Stimulated activated CD8-positive, alpha-beta memory T cell treated with anti-CD3 and anti-CD28 coated beads, Interleukin-15, amount 100 ng/mL, for 48 hours (primary cell): ENCODE results near the gene ZNF837.
"Not testable (repeated sequence)": the region's sequence is repeated elsewhere in the genome, so short reads cannot be mapped to it uniquely, and the experiment has no call there.

Experiments
- DNase-seq, 2 donors: peaks; one replicate each; pipeline ENCODE4 v3.0.0-alpha.2; 2020; ENCODE audit warnings: low read depth in 2 of 2

ZNF837 gene

DNA sequence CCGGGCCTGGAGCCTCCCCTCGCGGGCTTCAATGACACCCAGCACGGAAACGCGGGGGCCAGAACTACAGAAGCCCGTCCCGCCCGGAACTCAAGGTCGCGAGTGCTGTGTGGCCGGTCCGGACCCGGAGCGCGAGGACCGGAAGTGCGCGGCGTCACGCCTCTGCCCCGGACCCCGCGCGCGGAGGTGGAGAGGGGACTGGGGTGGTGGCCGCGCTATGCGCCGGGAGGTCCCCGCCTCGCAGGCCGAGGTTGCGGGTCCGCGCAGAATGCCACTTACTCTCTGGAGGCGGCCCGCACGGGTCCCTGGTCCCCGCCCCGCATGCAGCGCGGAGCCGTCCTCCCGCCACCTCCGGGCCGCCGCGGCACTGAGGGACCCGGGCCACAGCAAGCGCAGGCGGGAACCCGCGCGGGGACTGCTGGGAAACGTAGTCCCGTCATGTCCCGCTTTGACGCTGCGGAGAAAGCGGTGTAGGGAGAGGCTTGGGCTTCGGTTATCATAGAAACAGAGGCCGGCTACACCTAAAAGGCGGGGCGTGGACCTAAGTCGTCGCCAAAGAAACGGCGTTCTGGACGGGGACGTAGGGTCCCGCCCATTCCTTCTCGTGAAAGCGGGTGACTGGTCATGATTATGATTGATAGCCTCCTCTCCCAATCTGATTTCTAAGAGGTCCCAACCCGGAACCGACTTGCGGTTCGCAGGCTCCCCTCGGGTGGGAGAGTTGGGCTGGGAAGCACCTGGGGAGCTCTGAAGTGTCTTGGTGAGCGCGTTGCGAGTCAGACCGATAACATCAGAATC, at the start of gene ZNF837:
ZNF837 (minus strand) TSS at position 369 of the 798 bp plus-strand sequence. CDS start 11,698 bp downstream, outside the sequence.
- DNase-seq, result peak; percentile 97 to 98

DNA sequence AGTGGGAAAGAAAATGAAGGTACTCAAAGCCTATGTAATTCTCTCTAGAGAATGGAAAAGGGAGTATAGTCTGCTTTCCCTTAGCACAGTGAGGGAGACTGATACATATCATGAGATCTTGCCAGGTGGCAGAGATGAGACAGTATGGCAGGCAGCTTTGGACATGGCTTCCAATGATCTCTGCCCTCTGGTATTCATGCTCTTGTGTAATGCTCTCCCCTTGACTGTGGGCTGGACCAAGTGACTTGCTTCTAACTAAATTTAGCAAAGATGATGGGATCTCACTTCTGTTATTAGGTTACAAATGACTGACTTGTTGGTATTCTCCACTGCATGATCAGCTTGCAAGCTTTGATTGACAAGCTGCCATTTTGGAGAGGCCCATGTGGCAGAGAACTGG, 48.9 kb upstream of the ZNF837 start:
- DNase-seq, result no peak

DNA sequence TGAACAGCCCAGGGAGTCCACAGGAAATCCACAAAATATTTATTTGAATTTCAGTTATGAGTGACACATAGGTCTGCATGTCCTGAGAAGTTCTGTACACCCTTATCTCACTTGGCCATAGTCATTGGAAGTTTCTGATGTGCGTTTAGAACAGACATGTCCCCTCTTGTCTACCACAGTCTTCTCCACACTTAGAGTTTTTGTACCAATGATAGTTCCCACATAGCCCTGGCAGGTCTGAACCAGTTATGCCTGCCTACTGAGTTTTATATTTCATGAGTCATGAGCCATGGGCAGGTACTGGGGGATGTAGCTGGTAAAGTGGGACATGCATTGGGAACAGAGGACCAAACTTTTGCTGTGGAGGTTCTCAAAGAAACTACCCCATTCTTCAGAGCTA, 47.8 kb upstream of the ZNF837 start:
- DNase-seq, result no peak

DNA sequence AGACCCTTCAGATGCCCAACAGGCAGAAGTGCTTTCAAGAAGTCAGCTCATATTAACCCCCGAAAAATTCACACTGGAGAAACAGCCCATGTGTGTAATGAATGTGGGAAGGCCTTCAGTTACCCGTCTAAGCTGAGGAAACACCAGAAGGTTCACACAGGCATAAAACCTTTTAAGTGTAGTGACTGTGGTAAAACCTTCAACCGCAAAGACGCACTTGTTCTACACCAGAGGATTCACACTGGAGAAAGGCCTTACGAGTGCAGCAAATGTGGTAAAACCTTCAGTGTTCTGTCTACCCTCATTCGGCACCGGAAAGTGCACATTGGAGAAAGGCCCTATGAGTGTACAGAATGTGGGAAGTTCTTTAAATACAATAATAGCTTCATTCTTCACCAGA, 36.2 kb upstream of the ZNF837 start:
- no peak for DNase-seq

DNA sequence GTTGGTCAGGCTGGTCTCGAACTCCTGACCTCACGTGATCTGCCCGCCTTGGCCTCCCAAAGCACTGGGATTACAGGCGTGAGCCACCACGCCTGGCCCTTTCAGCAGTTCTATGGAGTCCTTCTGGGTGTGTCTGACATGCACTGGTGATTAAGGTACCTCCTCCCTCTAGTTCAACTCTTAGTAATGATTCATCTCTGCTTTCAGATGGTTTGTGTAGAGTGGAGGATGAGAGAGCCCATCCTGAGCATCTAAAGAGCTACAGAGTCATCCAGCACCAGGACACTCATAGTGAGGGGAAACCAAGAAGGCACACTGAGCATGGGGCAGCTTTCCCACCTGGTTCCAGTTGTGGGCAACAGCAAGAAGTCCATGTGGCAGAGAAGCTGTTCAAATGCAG, 35.8 kb upstream of the ZNF837 start:
- no peak for DNase-seq

DNA sequence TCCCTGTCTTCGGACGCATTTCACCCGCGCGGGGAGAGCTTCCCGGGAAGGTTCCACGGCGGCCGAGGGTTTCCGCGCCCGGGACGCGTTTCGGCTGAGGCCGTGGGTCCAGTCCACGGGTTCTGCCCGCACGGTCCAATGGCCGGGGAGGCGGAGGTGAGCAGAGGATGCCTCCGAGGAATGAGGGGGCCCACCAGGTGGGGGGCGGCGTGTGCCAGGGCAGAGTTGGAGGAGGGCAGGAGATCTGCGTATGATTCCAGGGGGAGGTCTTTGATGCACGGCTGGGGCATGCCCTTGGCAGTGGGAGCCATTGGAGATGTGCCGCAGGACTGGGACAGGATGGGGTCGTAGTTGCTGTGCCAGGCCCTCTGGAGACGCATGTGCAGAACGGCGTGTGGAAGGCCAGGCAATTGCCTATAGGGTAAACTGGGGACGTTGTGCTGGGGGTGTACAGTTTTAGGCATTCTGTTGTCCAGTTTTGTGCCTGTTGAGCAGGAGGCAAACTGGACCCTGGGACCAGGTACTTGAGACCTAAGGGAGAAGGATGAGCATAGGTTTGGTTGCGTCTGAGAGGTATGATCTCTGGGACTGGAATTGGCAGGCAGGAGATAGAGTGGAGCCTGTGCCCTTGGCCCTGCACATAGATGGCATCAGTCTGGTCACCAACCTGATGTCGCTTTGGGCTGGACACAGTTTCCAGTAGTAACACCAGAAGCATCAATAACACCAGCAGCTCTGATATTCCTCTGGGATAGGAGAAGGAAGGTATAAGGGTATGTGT, 28.4 kb upstream of the ZNF837 start:
- DNase-seq, result no peak

DNA sequence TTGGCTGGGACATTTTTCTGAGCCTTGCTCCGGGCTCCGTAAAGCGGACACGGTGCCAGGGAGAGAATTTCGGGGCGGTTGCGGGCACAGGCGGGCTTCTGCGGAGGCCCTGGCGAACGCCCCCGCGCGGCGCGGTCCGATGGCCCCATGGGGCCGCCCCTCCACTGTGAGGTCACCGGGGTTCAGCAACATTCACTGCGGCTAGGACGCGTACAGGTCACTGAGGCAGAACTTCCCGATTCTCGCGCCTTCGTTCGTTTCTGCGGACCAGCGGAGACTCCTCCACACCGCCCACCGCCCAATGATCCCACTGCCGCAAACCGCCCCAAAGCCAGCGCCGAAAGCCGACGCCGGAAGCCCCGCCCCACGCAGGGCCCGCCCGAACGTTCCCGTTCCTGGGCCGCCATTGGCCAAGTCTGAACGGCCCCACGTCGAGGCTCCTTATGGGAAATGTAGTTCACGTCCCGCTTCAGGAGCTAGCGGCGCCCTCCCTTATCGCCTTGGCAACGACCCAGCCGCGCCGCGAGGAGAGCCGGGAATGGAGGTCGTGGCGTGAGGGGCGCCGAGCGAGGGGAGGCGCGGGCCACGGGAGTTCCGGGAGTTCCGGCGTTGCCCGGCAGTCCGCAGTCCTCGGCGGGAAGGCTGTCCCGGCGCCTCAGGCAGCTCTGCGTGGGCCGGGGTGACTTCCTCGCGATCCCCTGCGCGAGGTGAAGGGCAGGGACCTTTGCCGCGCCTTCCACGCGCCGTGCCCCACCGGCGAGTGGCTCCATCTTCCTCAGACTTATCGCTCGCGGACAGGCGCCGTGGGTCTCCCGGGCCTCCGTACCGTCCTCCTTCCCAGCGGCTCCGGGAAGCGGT, 27.6 kb upstream of the ZNF837 start, which contains the start of gene ZNF584:
ZNF584 (plus strand) TSS at position 498 of the 858 bp plus-strand sequence. CDS start 499 bp downstream, outside the sequence.
- DNase-seq, result peak; percentile 94 to 95

DNA sequence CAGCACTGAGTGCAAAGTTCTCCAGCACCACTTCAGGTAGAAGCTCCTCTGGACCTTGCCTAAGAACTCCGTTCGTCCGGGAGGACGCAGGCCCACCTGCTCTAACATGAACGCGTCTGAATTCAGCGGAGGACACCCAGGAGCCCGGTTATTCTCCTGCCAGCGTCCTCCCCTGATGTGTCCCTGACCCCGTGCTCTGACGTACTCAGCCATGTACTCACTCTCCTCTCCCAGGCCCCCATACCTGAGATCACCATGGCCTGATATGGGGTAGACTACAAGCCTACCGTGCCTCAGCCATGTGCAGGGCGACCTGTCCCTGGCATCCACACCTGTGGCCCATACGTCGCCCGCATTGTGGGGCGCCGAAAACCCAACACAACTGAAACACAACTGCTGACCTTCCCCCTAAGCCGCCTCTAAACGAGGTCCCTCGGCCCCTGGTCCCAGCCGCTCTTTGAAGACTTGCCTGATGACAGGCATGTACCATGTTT, 26.9 kb upstream of the ZNF837 start:
- DNase-seq, result no peak

DNA sequence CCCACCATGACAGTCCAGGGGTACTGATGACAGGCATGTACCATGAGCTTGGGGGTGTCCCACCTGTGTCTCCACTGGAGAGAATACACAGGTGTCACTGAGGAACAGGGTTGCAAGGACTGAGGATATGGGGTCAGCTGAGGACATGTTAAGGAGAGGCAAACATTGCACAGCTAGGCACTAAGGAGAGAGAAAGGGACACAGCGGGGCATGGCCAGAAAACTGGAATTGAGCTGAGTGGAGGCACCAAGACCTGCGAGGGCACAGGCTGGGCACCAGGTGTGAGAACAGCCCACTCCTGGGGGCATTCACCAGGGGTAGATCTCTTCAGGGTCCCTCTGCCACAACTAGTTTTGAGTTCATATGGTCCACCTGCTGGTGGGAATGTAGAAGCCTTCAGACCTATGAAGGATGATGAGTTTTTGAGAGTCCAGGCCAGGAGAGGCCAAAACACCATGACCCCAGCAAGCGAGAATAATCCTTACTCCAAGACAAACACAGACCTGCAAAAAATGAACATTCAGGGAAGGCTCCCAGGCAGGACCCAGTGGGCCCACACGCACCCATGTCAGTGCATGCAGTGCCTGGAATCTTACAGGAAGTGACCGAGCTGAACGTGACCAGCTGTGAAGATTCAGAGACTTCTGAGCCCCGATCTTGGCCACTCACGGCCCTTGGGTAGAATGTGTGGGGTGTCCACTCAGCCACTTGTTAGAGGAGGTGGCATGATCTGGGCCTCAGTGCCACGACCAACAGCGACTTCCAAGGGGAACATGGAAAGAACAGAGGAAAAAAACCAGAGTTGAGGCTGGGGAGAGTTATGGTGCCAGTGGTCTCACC, 26.2 kb upstream of the ZNF837 start:
- no peak for DNase-seq

DNA sequence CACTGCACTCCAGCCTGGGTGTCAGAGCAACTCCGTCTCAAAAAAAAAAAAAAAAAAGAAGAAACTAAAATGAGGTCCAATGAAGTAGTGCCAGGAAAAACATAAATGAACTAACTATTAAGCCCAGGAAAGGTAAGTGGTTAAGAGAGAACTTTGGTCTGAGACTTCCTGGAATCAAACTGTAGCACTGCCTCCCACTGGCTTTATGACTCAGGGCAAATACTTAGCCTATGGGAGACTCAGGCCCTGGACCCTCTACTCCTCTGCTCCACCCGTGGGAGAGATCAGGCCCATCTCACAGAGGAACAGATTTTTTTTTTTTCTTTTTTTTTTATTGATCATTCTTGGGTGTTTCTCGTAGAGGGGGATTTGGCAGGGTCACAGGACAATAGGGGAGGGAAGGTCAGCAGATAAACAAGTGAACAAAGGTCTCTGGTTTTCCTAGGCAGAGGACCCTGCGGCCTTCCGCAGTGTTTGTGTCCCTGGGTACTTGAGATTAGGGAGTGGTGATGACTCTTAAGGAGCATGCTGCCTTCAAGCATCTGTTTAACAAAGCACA, 23.2 kb upstream of the ZNF837 start:
- DNase-seq, result not testable (repeated sequence)

DNA sequence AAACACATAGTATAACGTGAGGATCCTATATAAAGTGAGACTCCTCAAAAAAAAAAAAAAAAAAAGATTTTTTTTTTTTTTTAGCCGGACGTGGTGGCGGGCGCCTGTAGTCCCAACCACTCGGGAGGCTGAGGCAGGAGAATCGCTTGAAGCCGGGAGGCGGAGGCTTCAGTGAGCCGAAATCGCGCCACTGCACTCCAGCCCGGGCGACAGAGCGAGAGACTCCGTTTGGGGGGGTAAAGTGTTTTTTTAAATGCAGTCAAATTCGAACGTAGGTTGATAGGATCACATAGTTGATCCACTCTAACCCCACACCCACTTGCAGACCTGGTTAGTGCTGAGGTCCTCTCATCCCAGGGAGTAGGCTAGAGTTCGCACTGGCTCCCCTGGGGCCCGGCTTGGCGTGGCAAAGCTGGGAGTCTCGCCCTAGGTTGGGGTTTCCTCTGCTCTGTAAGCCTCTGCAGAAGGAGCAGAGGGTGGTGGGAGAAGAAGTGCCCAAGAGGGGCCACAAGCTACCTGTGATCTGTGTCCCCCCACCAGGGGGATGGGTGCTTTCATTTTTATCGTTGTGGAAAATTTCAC, 21.1 kb upstream of the ZNF837 start:
- no peak for DNase-seq

DNA sequence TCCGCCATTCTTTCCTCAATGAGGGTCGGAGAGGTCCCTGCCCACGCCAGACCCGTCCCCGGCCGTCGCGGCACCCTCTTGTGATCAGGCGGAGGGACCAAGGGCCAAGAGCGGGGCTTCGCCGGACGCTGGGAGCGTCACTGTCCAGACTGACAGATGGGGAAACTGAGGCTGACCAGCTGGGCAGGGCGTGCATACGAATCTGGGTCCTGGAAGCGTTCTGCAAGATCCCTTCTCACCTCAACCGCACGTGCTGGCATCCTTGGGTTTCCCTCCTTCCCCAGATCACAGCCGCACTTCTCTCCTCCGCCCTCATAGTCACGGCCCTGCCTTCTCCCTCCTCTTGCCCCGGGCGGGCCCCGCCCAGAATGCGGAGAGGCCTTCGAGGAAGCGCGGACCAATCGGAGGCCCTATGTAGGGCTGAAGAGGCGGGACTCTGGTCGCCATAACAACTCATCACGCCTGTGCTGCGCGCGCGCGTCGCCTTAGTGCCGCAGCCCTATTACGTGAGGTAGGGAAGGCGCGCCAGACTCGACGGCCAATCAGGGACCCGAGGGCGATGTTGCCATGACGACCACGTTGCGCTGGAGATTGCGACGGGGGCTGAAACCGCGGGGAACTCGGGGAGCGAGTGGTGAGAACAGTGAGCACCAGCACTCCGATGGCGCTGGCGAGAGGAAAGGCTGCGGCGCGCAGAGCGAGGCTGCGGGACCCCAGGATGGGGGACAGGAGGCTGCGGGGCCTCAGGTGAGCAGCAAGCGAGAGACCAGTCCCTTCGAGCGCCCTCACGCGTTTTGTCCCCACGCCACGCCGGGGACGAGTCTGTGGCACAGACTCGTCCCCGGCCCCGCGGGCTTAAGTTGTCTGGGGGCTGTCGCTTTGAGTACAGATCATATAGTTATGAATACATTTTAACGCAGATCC, 20.3 kb upstream of the ZNF837 start:
- peak; percentile 95 to 97 for DNase-seq

DNA sequence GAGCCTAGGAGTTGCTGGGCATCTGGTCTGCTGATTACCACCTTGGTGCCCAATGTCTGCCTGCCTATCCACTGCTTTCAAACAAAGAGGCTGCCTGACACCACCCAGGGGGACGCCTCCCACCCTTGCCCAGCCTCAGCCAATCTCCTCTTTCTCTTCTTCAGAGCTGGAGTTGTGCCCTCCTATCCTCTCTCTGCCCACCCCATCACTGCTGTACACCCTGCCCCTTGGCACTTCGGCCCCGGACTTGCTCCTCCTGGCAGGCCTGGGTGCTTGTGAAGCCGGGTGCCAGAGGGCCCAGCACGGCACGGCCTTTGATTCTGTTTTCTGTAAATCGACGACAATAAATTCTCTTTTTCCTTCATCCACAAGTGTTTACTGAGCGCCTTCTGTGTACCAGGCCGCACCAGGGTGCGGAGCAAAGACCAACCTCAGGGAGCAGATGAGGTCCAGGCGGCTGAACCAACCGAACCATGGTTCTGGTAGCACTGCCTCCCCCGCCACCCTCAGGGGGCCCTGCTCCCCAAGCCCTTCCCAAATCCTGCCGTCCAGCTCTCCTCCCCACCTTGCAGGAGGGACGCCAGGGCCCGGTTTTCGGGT, 19.6 kb upstream of the ZNF837 start:
- DNase-seq, result no peak

DNA sequence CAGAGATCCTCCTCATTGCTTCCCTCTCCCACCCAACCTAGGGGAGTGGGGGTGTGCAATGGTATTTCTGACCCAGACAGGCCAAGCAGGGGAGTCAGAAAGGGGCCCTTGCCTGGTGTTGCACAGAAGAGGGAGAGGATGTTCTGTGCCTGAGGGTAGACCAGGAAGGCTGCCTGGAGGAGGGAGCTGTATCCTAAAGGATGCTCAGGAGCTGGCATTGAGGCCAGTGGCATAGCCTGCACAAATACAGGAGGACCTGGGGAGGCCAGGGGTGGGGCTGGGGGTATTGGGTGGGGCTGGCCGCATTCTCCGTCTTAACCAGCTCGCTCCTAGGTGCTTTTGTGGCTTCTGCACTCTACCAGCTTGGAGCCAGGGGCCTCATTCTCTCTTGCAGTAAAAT, 19.1 kb upstream of the ZNF837 start:
- no peak for DNase-seq

DNA sequence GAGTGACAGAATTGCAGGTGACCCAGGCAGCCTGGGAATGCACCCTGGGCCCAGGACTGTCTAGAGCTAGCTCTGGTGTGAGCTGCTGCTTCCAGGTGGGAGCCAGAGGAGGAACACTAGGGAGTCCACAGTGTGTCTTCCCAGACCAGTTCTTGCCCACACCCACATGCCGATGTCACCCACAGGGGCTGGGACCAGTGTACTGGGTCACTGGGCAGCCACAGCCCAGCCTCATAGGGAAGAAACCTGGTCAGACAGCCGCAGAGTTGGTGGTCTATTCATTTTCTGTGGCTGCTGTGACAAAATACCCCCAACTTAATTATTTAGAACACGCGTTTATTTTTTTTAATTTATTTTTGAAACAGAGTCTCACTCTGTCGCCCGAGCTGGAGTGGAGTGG, 17.7 kb upstream of the ZNF837 start:
- no peak for DNase-seq

DNA sequence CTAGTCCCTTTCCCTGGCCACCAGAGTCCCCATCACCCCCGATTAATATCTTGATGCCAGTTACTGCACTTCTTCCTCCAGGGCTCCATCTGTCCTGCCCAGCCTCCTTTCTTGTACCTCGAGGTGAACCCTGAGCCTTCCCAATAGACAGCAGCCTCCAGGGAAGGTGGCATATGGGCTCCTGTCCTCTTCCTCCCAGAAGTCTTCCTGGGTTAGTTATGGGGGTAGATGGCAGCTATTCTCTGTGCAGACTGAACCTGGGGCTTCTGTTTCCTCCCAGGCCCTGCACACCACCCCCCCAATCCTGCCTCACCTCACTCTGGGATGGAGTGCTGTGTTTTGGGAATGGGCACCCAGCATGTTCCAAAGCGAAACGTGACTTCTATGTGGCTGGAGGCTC, 17.3 kb upstream of the ZNF837 start:
- no peak for DNase-seq

DNA sequence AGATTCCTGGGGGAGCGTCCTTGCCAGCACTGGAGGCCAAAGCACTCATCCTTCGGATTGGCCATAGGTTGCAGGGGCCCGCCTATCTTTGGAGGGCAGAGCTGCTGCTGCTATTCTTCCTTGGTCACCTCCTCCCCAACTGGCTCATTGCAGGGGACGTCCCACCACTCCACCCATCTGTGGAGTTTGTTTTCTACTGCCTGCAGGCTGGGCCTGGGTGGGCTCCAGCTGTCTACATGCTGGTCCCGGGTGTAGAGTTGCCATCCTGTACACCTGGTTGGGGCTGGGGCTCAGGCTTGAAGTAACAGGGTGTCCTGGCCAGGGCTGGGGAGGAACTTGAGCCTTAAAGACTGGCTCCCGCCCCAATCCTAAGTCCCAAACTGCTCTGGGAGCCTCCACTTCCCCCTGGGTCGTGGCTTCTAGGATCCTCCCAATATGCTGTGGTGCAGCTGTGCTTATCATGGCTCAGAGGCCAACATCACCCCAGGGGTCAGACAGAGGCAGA, 16.8 kb upstream of the ZNF837 start:
- no peak for DNase-seq
